Type B pancreatic cell (in vitro differentiated cells): ENCODE measurements around the gene ZNF652. TPM values are rescaled to one million over a fixed set of nuclear protein-coding genes. Genes with fewer than 3 reads are reported as not detected.
"Not testable (repeated sequence)": the region's sequence is repeated elsewhere in the genome, so short reads cannot be mapped to it uniquely, and the experiment has no call there.

ENCODE experiments used
- DNase-seq: peaks from one replicate; pipeline ENCODE4 v3.0.0; 2021; ENCODE audit warnings: mixed read lengths; ENCODE audit not compliant: unreplicated experiment; ENCODE audit errors: extremely low spot score
- H3K27ac Mint-ChIP-seq: 2 replicates; pipeline ENCODE4 v1.8.0; 2021; ENCODE audit warnings: mild to moderate bottlenecking, mixed read lengths
- H3K27me3 Mint-ChIP-seq: 2 replicates; pipeline ENCODE4 v1.8.0; 2021; ENCODE audit warnings: mixed read lengths
- H3K36me3 Mint-ChIP-seq: 2 replicates; pipeline ENCODE4 v1.8.0; 2021; ENCODE audit warnings: mixed read lengths
- H3K4me1 Mint-ChIP-seq: one replicate; pipeline ENCODE4 v1.8.0; 2021; ENCODE audit warnings: mixed read lengths; ENCODE audit not compliant: unreplicated experiment
- H3K4me3 Mint-ChIP-seq: 2 replicates; pipeline ENCODE4 v1.8.0; 2021; ENCODE audit warnings: mild to moderate bottlenecking, mixed read lengths
- H3K9me3 Mint-ChIP-seq: 2 replicates; pipeline ENCODE4 v1.8.0; 2021; ENCODE audit warnings: mixed read lengths
- total RNA-seq: library from RNA; stranded (reverse); gene quantifications from 2 replicates; pipeline ENCODE4 v1.2.1, GENCODE V29; 2021; ENCODE audit warnings: low replicate concordance
- TF ChIP-seq, protein P1 (sequence below): fragments of 200-600 bp; sonication (generic); conservative IDR thresholded peaks from 2 replicates; pipeline ENCODE4 v1.5.0; 2021; ENCODE audit warnings: antibody characterized with exemption, mild to moderate bottlenecking

ZNF652 gene
- total RNA-seq, 1 donor from 2014 or later = 39.6 TPM

DNA sequence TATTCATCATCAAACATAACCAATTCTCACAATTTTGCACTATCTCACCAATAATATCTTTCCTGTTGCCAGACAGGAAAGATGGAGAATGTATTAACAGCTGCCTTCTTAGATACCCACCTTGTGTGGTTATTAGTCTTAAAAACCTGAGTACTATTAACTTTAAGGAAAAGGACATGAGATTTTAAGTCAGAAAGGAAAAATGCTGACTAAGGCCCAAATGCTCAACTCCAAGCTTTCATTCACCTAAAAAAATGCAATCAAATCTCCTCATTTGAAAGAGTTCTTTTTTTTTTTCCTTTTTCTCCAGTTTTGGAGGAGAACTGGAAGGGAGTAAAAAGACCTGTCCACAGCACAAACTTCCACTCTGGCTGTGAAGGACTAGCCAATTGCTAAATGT is 70.1 kb downstream of the ZNF652 start:
- no peak for DNase-seq
- Mint-ChIP-seq H3K27me3 (no peaks in the 10 kb centered on the region), H3K27ac (no peak overlapping the region), H3K4me1 (no peaks in the 10 kb centered on the region), H3K36me3 (no peaks in the 10 kb centered on the region), H3K9me3 (no peaks in the 10 kb centered on the region), H3K4me3 (no peak overlapping the region)
- TF ChIP-seq, protein P1, sequence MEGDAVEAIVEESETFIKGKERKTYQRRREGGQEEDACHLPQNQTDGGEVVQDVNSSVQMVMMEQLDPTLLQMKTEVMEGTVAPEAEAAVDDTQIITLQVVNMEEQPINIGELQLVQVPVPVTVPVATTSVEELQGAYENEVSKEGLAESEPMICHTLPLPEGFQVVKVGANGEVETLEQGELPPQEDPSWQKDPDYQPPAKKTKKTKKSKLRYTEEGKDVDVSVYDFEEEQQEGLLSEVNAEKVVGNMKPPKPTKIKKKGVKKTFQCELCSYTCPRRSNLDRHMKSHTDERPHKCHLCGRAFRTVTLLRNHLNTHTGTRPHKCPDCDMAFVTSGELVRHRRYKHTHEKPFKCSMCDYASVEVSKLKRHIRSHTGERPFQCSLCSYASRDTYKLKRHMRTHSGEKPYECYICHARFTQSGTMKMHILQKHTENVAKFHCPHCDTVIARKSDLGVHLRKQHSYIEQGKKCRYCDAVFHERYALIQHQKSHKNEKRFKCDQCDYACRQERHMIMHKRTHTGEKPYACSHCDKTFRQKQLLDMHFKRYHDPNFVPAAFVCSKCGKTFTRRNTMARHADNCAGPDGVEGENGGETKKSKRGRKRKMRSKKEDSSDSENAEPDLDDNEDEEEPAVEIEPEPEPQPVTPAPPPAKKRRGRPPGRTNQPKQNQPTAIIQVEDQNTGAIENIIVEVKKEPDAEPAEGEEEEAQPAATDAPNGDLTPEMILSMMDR = no peak

DNA sequence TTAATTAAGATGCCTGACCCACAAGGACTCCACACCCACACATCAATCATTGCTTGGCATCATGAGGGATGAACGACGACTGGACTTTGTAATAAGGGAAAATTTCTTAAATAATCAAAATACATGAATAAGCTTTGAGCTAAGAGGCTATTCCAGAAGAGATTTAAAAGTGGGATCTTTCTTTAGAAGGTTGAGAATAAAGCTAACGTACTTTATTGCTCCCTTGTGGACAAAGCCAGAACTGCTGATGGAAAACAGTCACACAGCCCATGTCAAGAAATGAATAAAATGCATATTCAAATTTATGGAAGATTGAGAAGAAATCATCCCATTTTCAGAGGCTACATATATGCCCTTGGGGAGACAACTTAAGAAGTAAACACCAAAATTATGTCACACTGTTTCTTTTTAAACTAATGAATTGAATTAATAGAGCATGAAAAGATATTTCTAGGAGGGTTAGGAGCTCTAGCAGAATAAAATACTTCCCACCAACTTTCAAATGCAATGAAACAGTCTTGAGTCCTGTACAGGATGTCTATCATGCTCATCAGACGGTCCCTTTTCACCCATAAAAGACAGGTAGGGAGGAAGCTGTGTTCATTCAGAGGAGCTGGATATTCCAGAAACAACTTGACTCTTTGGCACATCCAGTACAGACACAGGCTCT is 71.2 kb downstream of the ZNF652 start:
- H3K9me3 Mint-ChIP-seq = no peaks in the 10 kb centered on the region

DNA sequence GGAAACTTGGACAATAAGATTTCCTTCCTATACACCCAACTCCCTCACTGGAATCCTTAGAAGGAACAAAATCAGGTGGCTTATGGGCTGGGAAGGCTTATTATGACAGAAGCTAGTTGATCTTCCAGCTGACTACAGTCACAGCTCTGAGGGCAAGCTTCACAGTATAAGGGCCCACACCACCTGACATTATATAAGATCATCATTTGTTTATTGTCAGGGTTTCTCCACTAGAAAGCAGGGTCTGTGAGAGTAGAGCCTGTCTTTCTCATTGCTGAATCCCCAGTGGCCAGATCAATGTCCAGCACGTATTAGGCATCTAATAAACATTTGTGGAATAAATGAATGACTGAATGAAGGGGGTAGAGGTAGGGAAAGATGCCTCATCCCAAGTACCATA is 73.7 kb downstream of the ZNF652 start:
- no peak overlapping the region for H3K27ac Mint-ChIP-seq
- no peaks in the 10 kb centered on the region for H3K36me3 Mint-ChIP-seq
- H3K4me3 Mint-ChIP-seq = no peak overlapping the region

More for the DNA sequence above, 71.2 kb downstream of the ZNF652 start:
- no peaks in the 10 kb centered on the region for H3K27me3 Mint-ChIP-seq
- no peaks in the 10 kb centered on the region for H3K4me1 Mint-ChIP-seq
- TF ChIP-seq, protein P1 = peak; percentile 80
- H3K27ac Mint-ChIP-seq = no peak overlapping the region
- no peaks in the 10 kb centered on the region for H3K36me3 Mint-ChIP-seq
- H3K4me3 Mint-ChIP-seq = no peak overlapping the region
- DNase-seq = peak; percentile 25

DNA sequence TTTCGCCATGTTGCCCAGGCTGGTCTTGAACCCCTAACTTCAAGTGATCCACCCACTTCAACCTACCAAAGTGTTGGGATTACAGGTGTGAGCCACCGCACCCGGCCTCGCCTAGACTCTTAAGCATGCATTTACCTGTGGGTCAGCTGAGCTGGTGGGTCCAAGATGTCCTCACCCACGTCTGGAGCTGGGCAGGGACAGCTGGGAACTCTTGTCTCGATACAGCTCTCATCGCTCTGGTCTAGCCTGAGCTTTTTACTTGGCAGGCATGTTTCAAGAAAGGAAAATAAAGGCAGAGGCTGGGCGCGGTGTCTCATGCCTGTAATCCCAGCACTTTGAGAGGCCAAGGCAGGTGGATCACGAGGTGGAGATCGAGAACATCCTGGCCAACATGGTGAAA is 74.6 kb downstream of the ZNF652 start:
- Mint-ChIP-seq H3K27ac (no peak overlapping the region), H3K4me1 (no peaks in the 10 kb centered on the region), H3K9me3 (no peaks in the 10 kb centered on the region), H3K36me3 (no peaks in the 10 kb centered on the region), H3K4me3 (no peak overlapping the region), H3K27me3 (no peaks in the 10 kb centered on the region)
- TF ChIP-seq, protein P1 = no peak
- DNase-seq = no peak

More for the DNA sequence above, 73.7 kb downstream of the ZNF652 start:
- H3K4me1 Mint-ChIP-seq = no peaks in the 10 kb centered on the region
- peak; percentile 1 for DNase-seq
- TF ChIP-seq, protein P1 = no peak
- no peaks in the 10 kb centered on the region for H3K27me3 Mint-ChIP-seq
- no peaks in the 10 kb centered on the region for H3K9me3 Mint-ChIP-seq

DNA sequence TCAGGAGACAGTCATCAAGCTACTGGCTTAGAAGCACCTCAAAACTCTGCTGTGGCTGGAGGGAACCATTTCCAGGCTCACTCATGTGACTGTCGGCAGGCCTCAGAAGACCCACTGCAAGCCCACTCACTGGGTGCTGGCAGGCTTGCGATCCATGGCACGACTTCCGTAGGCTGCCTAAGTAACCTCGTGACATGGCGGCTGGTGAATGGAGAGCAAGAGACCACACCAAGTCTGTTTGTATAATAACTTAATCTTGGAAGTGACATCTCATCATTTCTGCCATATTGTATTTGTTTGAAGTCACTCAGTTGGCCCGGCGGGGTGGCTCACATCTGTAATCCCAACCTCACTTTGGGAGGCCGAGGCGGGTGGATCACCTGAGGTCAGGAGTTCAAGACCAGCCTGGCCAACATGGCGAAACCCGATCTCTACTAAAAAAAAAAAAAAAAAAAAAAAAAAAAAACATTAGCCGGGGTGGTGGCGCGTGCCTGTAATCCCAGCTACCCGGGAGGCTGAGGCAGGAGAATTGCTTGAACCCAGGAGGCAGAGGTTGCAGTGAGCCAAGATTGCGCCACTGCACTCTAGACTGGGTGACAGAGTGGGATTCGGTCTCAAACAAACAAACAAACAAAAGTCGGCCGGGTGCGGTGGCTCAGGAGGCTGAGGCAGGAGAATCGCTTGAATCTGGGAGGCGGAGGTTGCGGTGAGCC is 75.6 kb downstream of the ZNF652 start:
- H3K4me3 Mint-ChIP-seq, H3K36me3 Mint-ChIP-seq, H3K27ac Mint-ChIP-seq, H3K4me1 Mint-ChIP-seq, H3K27me3 Mint-ChIP-seq, H3K9me3 Mint-ChIP-seq: not testable (repeated sequence)
- peak; percentile 15 for DNase-seq

DNA sequence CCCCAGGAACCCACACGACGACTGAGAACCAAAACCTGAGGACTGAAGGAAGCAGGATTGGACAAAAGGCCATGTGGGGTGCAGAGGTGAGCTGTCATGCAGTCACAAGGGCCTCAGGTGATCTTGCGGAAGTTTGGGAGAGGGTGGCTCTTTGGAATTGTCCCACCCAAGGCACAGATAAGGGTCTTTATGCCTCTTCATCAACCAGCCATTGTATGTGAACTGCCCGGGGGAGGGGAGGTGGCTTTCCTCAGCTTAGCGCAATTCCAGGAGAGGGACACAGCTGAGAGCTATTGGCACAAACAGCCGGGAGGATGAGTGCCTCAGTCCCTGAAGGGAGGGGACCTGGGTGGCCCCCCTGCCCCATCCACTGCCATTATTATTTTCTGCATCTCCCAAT is 76.3 kb downstream of the ZNF652 start:
- no peak for DNase-seq
- Mint-ChIP-seq H3K27ac (no peak overlapping the region), H3K4me1 (no peaks in the 10 kb centered on the region), H3K4me3 (no peak overlapping the region), H3K36me3 (no peaks in the 10 kb centered on the region), H3K9me3 (no peaks in the 10 kb centered on the region), H3K27me3 (no peaks in the 10 kb centered on the region)
- TF ChIP-seq, protein P1 = no peak
